GM10248 (cell line): ENCODE data around the gene RASSF8.

Source experiments
- CTCF ChIA-PET: fragments of 300-600 bp; sonication (Branson Sonifier 250); formaldehyde crosslinking; extraction: SDS; loops from one replicate; lab custom pipeline; 2021; ENCODE audit warnings: antibody characterized with exemption; lab: Yijun Ruan, JAX
- POLR2A ChIA-PET: fragments of 350-650 bp; sonication (Branson Sonifier 250); formaldehyde crosslinking; extraction: SDS; loops from one replicate; lab custom pipeline; 2020; ENCODE audit warnings: antibody characterized with exemption; lab: Yijun Ruan, JAX
- DNase-seq: peaks from one replicate; pipeline ENCODE4 v3.0.0; 2012; ENCODE audit errors: extremely low spot score
- CTCF ChIP-seq: IDR thresholded peaks from 2 replicates; pipeline ENCODE4 v1.5.1; 2012; ENCODE audit warnings: mild to moderate bottlenecking, low read depth; ENCODE audit errors: extremely low read depth, missing control alignments, control extremely low read depth

The RASSF8 gene

GRCh38 chr12:25977047-25977446, 18.6 kb downstream of the RASSF8 start:
- CTCF ChIA-PET, result no interaction called here
- POLR2A ChIA-PET, result no interaction called here
- TF ChIP-seq CTCF, result no peak
- DNase-seq, result no peak

- DNase-seq, result no peak
- POLR2A ChIA-PET, result no interaction called here
- CTCF ChIA-PET, result interaction anchor here (1.0 to 1.6 kb wide), 4 partner anchors 8 to 34 kb away, joined by 3 to 6 read pairs (median 3); no protein-coding TSS in a partner anchor
- TF ChIP-seq CTCF, result no peak
Measured at GRCh38 chr12:25979059-25979458, 20.6 kb downstream of the RASSF8 start.

GRCh38 chr12:25979563-25979962, 21.1 kb downstream of the RASSF8 start:
- ChIA-PET POLR2A (no interaction called here), CTCF (interaction anchor here (1.0 to 1.6 kb wide), 3 partner anchors 8 to 34 kb away, joined by 3 to 6 read pairs (median 3); no protein-coding TSS in a partner anchor)
- no peak for TF ChIP-seq CTCF
- DNase-seq, result no peak

- DNase-seq, result no peak
- no peak for TF ChIP-seq CTCF
- ChIA-PET POLR2A (no interaction called here), CTCF (interaction anchor here (1.6 kb wide), 1 partner anchor 9 kb away, joined by 6 read pairs; no protein-coding TSS in a partner anchor)
Measured at GRCh38 chr12:25980035-25980434, 21.6 kb downstream of the RASSF8 start.

- CTCF ChIA-PET, result no interaction called here
- no peak for DNase-seq
Measured at GRCh38 chr12:25981597-25981996, 23.1 kb downstream of the RASSF8 start.

GRCh38 chr12:25982416-25982815, 23.9 kb downstream of the RASSF8 start:
- ChIA-PET POLR2A (no interaction called here), CTCF (no interaction called here)
- no peak for DNase-seq
- no peak for TF ChIP-seq CTCF

More at GRCh38 chr12:25981597-25981996, 23.1 kb downstream of the RASSF8 start:
- TF ChIP-seq CTCF, result no peak
- POLR2A ChIA-PET, result no interaction called here

GRCh38 chr12:25983625-25984024, 25.1 kb downstream of the RASSF8 start:
- POLR2A ChIA-PET, result no interaction called here
- DNase-seq, result no peak
- CTCF ChIA-PET, result interaction anchor here (0.9 kb wide), 1 partner anchor 8 kb away, joined by 3 read pairs; no protein-coding TSS in a partner anchor
- no peak for TF ChIP-seq CTCF
